ENCODE measurements around the gene EFTUD2.
A peak's percentile ranks its signal among the peaks of the same experiment; 100 is the strongest.

The EFTUD2 gene

GRCh38 chr17:44910231-44911106 lies 11.2 kb upstream of the EFTUD2 start:
- DNase-seq (ENCODE audit: low read depth in 2 of 2), result no peak

DNA sequence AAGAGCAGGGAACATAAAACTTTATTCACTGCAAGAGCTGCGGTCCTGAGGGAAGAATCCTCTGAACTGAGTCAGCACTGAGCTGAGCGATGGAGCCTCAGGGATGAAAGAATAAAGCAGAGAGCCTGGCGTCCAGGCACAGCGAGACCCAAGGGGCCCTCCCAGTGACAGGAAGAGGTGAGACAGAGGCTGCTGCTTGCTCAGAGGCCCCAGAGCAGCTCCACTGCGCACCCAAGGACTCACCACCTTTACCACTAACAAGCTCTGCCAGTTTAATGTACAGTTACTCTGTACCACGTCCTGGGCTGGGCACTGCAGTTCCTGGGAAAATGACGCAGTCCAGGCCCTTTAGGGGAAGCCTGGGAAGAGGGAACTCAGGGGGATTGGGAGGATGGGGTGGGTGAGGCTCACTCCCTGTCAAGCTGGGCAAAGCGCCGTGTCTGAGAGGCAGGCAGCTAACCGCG lies 10.5 kb upstream of the EFTUD2 start:
- DNase-seq (ENCODE audit: low read depth in 2 of 2), result peak in 1 of 2 experiments; percentile 38

DNA sequence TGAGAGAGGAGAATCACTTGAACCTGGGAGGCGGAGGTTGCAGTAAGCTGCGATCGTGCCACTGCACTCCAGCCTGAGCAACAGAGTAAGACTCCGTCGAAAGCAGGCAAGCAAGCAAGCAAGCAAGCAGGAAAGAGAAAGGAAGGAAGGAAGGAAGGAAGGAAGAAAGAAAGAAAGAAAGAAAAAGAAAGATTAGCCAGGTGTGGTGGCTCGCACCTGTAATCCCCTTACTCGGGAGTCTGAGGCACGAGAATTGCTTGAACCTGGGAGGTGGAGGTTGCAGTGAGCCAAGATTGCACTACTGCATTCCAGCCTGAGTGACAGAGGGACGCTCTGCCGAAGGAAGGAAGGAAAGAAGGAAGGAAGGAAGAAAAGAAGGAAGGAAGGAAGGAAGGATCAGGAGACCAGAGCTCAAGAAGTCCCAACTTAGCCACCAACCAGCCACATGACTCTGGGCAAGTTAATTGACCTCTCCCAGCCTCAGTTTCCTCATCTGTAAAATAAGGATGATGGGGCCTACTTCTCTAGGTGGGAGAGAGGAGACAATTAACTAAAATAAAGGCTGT lies 9.6 kb upstream of the EFTUD2 start:
- DNase-seq (ENCODE audit: low read depth in 2 of 2), result no peak

DNA sequence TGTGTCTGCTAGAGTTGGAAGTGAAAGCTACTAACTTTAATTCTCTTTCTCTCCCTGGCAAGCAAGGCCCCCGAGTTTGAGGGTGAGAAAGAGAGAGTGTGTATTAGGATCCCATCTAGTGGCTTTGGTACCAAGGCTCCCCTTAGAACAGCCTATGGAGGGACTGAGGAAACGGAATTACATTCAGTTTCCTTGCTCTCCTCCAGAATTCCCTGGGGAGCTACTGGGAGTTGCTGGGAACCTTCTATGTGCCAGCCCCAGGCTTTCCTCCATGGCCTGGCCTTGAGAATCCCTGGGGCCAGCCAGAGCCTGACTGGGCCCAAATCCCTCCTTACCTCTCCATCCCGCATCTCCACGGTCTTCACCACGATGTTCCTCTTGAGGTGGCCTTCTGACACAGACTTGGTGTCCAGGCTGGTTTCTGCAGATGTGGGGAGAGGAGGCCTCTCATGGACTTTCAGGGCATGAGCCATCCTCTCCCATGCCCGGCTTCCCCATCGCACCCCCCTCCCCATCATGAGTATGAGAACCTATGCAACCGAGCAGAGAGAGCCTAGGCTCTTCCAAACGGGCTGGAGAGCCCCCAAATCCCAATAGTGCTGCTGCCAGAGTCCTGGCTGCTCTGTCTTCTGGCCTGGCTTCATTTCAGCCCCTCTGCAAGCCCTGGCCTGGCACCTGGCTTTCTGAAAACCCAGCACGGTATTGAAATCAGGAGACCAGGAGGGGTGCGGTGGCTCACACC lies 8.7 kb upstream of the EFTUD2 start:
- no peak for DNase-seq (ENCODE audit: low read depth in 2 of 2)

- DNase-seq (ENCODE audit: low read depth in 2 of 2), result no peak
Observed at GRCh38 chr17:44906763-44907728, 7.8 kb upstream of the EFTUD2 start.

- DNase-seq (ENCODE audit: low read depth in 2 of 2), result peak; percentile 70 to 77
Observed at GRCh38 chr17:44906010-44906646, 6.9 kb upstream of the EFTUD2 start.

- no peak for DNase-seq (ENCODE audit: low read depth in 2 of 2)
Observed at GRCh38 chr17:44905006-44906000, 6.1 kb upstream of the EFTUD2 start.

DNA sequence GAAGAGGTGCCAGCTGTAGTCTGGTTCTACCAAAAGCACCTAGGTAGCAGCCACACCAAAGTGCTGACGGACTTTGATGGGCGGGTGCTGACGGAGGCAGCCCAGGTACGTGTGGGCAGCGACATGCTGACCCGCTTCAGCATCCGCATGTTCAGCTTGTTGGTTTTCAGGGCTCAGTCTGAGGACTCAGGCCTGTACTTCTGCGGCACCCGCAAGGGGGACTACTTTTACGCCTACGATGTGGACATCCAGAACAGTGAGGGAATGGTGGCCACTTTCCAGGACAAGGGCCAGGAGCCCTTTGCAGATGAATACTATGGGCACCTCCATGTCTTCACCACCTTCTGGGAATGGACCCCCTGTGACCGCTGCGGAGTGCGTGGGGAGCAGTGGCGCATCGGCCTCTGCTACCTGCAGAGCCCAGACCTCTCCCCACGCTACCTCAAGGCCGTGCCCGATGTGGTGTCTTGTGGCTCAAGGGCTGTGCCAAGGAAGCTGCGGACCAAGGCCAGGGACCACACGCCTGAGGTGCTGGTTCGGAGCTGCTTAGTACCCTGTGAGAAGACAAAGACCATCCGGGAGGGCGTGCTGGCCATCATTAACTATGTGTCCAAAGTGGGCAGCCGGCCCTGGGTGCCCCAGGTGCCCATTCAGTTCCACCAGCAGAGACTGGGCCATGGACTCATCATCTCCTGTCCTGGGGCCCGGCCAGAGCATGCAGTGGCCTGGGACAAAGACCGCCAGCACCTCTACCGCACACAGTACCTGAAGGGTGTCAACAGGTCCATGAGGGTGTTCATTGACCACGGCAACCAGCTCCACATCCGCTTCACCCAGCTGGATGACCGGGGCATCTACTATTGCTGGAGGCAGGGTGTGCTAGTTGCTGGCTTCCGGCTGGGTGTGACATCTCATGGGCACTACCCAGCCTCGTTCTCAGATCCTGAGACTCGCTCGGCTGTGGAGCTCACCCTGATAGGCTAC lies 5.0 kb upstream of the EFTUD2 start:
- DNase-seq (ENCODE audit: low read depth in 2 of 2), result no peak

DNA sequence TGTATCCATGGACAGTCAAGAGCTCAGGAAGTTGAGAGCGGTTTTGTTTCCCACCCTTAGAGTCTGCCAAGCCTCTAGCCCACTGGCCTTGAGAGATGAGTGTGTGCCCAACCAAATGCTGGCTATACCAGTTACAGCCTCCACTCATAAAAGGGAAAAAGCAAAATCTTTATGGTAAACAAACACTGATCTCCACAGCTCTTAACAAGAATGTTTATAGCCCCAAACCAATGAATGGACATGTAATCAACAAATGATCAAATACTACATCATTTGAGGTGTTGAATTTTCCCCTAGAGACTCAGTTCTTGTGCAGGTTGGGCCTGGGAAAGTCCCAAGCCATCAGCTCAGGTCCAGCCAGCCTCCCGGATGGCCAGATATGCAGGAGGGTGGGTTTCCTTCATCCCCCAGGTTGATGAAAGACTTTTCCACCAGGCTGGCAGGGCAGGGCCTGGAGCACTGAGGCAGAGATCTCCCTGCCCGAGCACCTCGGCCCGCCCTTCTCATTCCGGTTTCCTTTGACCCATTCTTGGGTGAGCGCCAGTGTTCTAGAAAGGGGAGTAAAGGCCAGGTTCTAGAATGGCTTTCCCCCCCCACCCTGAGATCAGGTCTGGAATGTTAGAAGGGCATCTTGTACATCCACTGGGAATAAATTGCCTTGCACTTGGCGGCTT lies 3.9 kb upstream of the EFTUD2 start:
- no peak for DNase-seq (ENCODE audit: low read depth in 2 of 2)

- DNase-seq (ENCODE audit: low read depth in 2 of 2), result no peak
Observed at GRCh38 chr17:44902135-44902760, 3.0 kb upstream of the EFTUD2 start.

- DNase-seq (ENCODE audit: low read depth in 2 of 2), result no peak
Observed at GRCh38 chr17:44901411-44901921, 2.2 kb upstream of the EFTUD2 start.

DNA sequence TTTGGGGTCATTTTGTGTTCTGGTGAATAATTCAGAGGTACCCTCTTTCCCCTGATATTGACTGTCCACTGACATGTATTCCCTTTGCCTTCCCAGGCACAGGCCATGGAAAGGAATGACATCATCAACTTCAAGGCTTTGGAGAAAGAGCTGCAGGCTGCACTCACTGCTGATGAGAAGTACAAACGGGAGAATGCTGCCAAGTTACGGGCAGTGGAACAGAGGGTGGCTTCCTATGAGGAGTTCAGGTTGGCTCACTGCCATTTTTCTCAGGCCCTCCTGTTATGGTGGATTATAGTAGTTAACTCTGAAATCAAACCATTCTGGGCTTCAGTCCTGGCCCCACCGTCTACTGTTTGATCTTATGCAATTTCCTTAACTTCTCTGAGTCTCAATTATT lies 1.6 kb upstream of the EFTUD2 start:
- DNase-seq (ENCODE audit: low read depth in 2 of 2), result no peak

DNA sequence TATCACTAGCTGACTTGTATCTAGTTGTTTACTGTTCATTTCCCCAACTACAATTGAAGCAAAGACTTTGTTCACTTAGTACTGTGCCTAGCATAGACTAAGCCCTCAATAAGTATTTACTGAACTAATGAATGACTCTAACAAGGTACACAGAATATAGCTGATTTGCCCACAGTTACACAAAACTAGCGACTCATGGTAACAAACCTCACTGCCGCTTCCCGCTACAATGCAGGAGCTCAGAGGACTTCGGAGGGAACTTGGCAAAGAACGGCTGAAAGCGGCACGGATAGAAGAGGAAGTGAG lies 524 bp downstream of the EFTUD2 start:
- DNase-seq (ENCODE audit: low read depth in 2 of 2), result no peak

- no peak for DNase-seq (ENCODE audit: low read depth in 2 of 2)
Observed at GRCh38 chr17:44894642-44895041, 4.6 kb downstream of the EFTUD2 start.

DNA sequence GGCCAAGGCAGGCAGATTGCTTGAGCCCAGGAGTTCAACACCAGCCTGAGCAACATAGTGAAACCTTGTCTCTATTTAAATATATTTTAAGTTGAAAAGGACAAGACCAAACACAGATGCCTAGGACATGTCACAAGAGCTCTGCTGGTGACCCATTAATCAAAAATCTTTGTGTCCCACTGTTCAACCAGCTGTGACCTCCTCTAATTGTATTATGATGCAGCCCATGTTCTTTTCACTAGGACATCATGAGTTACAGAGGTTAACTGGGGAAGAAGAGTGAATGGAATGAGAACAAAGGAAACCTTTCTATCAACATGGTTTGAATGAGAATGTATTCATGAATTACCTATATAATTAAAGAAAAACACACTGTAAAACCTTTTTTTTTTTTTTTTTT lies 7.0 kb downstream of the EFTUD2 start:
- no peak for DNase-seq (ENCODE audit: low read depth in 2 of 2)

- no peak for DNase-seq (ENCODE audit: low read depth in 2 of 2)
Observed at GRCh38 chr17:44889003-44889402, 10.2 kb downstream of the EFTUD2 start.
